WTC11 (cell line): ENCODE results near the gene MYL3. TPM values are rescaled to one million over a fixed set of nuclear protein-coding genes. Genes with fewer than 3 reads are reported as not detected.
"Not testable (repeated sequence)": the region's sequence is repeated elsewhere in the genome, so short reads cannot be mapped to it uniquely, and the experiment has no call there.

Experiments used
- ATAC-seq: fragments of 200-7000 bp; cut with Tn5 transposase; 2 replicates; pipeline ENCODE4 v1.10.0; 2021; ENCODE audit warnings: mild to moderate bottlenecking, moderate library complexity
- CTCF ChIA-PET: fragments of 300-600 bp; sonication (Branson Sonifier 250); formaldehyde crosslinking; loops from one replicate; lab custom pipeline; 2021; ENCODE audit warnings: antibody characterized with exemption; lab: Charles Lee
- POLR2A ChIA-PET: fragments of 350-600 bp; sonication (Branson Sonifier 250); formaldehyde crosslinking; loops from one replicate; lab custom pipeline; 2021; ENCODE audit warnings: antibody characterized with exemption; lab: Charles Lee
- DNase-seq: peaks from one replicate; pipeline ENCODE4 v3.0.0; 2021; ENCODE audit warnings: low spot score
- H3K27ac Mint-ChIP-seq: 2 replicates; pipeline ENCODE4 v1.8.0; 2021; ENCODE audit warnings: mixed read lengths
- H3K27me3 Mint-ChIP-seq: 2 replicates; pipeline ENCODE4 v1.8.0; 2021; ENCODE audit warnings: low read depth, mild to moderate bottlenecking, moderate library complexity, mixed read lengths
- H3K36me3 Mint-ChIP-seq: 2 replicates; pipeline ENCODE4 v1.8.0; 2021; ENCODE audit warnings: mixed read lengths
- H3K4me1 Mint-ChIP-seq: 2 replicates; pipeline ENCODE4 v1.8.0; 2022; ENCODE audit warnings: mixed read lengths
- H3K4me3 Mint-ChIP-seq: 2 replicates; pipeline ENCODE4 v1.8.0; 2021; ENCODE audit warnings: mild to moderate bottlenecking, moderate library complexity, mixed read lengths
- H3K9me3 Mint-ChIP-seq: 2 replicates; pipeline ENCODE4 v1.8.0; 2021; ENCODE audit warnings: mixed read lengths
- ERG ChIP-seq: fragments of 250-450 bp; sonication (Bioruptor Pico); IDR thresholded peaks from 2 replicates; pipeline ENCODE4 v1.8.0; 2021; ENCODE audit warnings: mild to moderate bottlenecking
- total RNA-seq: library from RNA; stranded (reverse); gene quantifications from 3 replicates; pipeline ENCODE4 v1.2.3, GENCODE V29; 2021

MYL3 gene
- total RNA-seq, 1 experiment from 2014 or later: 0.31 TPM

DNA sequence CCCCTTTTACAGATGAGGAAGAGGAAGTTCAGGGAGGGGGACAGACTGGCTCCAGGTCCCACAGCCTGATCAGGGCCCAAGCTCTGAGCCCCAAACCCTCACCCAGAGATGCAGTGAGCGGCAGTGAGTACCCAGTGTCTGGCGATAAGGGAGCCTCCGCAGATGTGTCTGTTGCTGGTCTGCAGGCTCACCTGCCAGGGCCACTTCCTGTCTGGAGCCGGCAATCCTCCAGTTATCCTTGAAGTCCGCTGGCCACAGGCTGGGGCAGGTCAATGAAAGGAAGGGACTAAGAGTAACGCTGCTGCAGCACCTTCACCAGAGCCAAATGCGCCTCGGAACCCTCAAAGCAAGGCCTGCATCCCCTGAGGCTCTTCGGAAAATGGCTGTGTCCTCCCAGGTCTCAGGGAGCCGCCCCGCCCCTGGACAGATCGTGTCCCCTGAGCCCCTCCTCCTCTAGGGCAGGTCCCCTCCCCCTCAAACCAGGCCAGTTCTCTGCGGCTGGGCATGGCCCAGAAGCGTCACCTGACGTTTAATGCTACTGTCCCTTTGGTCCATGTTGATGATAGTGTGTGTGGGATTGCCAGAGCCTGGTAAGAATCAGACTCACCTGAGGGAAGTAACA is 51.5 kb downstream of the MYL3 start (continued):
- TF ChIP-seq ERG (CRISPR knock-in tag): no peak

DNA sequence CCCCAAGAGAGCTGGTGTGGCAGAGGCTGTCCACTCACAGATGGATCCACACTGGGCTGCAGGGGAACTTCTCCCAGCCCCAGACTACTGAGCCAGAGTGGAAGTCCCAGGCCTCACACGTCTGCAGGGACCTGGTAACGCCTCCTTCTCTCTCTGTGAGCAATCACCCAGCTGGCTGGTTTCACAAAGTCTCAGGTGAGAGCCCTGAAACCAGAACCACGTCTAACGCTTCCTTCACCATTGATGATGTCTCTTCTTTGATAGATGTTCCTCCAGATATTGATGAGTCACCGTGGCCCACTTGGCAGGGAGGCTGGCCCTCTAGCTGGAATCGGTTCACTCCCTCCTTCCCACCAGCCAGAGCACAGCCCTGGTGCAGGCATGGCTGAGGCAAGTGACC is 54.5 kb downstream of the MYL3 start:
- POLR2A ChIA-PET: interaction anchor here (0.7 kb wide), 1 partner anchor 310 kb away, joined by 3 read pairs; no protein-coding TSS in a partner anchor
- H3K9me3 Mint-ChIP-seq, H3K27ac Mint-ChIP-seq, ATAC-seq, CTCF ChIA-PET, DNase-seq, H3K36me3 Mint-ChIP-seq, H3K4me3 Mint-ChIP-seq: not testable (repeated sequence)
- peaks cover 21% of the 10 kb centered on the region for H3K4me1 Mint-ChIP-seq
- peaks cover 13% of the 10 kb centered on the region for H3K27me3 Mint-ChIP-seq

Other genes starting within 250 kb of the MYL3 start
- 10.2 to 12.6 TPM (median 11.5 TPM) in 3 replicates for gene ALS2CL, start 169.8 kb downstream of the MYL3 start, total RNA-seq
- gene TMIE, start 162.1 kb downstream of the MYL3 start, total RNA-seq: 0.57 to 1.3 TPM (median 0.69 TPM) in 3 replicates
- 0.70 to 1.4 TPM (median 1.2 TPM) in 3 replicates for gene PRSS50, start 145.6 kb downstream of the MYL3 start, total RNA-seq
- 4.0 to 12.0 TPM (median 5.6 TPM) in 3 replicates for gene PTH1R, start 14.3 kb upstream of the MYL3 start, total RNA-seq
- gene CCDC12, start 113.3 kb upstream of the MYL3 start, total RNA-seq: 50.3 to 59.1 TPM (median 55.9 TPM) in 3 replicates
- 64.0 to 80.0 TPM (median 64.3 TPM) in 3 replicates for gene NBEAL2, start 116.2 kb upstream of the MYL3 start, total RNA-seq